Loucy (cell line): Measurements from ENCODE around the gene SEMA3D.

Experiments used
- CTCF ChIP-seq: fragments of 200-600 bp; sonication (generic); conservative IDR thresholded peaks from 2 replicates; pipeline ENCODE4 v1.5.1; 2014; ENCODE audit warnings: mild to moderate bottlenecking, antibody characterized with exemption, low read length
- EZH2phosphoT487 ChIP-seq: fragments of 200-600 bp; IDR thresholded peaks from 2 replicates; pipeline ENCODE4 v1.6.1; 2018; ENCODE audit warnings: antibody characterized with exemption, mild to moderate bottlenecking, moderate library complexity, borderline replicate concordance

GRCh38 chr7:85016286-85016685 lies 170.6 kb downstream of the SEMA3D start:
- TF ChIP-seq CTCF = no peak
- TF ChIP-seq EZH2phosphoT487 = no peak
